Measurements from ENCODE around the gene MBTPS2. TPM values are rescaled to one million over a fixed set of nuclear protein-coding genes. Genes with fewer than 3 reads are reported as not detected.
"Not testable (repeated sequence)": the region's sequence is repeated elsewhere in the genome, so short reads cannot be mapped to it uniquely, and the experiment has no call there.

MBTPS2 gene
- total RNA-seq, 2 donors from 2014 or later = 10.6 to 16.5 TPM

DNA sequence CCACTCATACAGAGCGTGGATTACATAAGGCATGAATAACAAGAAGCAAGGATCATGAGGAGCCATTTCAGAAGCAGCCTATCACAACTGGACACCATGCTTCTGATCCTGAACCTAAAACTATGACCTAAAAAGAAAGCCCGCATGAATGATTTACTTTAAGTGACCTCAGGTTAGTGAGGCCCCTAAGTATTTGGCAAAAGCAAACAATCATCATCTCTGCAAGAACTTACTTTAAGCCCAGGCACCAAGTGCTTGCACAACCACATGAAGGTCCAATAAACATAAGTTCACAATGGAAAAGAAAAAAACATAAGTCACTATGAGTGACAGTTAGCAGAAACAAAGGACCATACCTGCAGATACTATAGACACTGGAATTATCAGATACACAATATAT lies 7.9 kb upstream of the MBTPS2 start:
- ATAC-seq (no peak), DNase-seq (ENCODE audit: low spot score) (no peak)
- no peaks in the 10 kb centered on the region for H3K36me3 Mint-ChIP-seq
- no peaks in the 10 kb centered on the region for H3K9me3 Mint-ChIP-seq
- no peak overlapping the region for H3K27ac Mint-ChIP-seq
- H3K4me1 Mint-ChIP-seq (ENCODE audit: low read depth in 2 of 2) = no peaks in the 10 kb centered on the region
- no peak overlapping the region for H3K4me3 Mint-ChIP-seq
- H3K27me3 Mint-ChIP-seq = peaks cover 8 to 26% of the 10 kb centered on the region in 2 donors

DNA sequence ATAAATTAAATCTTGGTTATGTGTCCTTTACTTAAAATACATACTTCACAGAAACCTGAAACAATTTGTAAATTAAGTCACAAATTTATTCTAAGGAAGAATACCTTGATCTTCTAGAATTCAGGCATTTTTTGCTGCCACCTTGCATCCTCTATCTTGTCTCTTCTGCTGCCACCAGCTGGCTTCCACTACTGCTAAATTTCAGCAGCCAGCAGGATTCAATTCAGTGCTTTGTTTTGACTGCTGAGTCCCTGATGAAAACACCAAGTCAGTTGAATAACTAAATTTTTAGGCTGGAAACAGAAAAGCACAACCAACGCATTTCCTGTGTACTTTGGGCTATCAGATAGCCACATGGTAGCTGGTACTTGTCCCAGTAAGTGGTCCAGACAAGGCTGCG lies 2.4 kb upstream of the MBTPS2 start:
- no peak for DNase-seq (ENCODE audit: low spot score)
- Mint-ChIP-seq H3K36me3 (no peaks in the 10 kb centered on the region), H3K4me3 (no peak overlapping the region), H3K27me3 (peaks cover 0 to 11% of the 10 kb centered on the region in 2 donors), H3K9me3 (no peaks in the 10 kb centered on the region), H3K4me1 (ENCODE audit: low read depth in 2 of 2) (peaks cover 4 to 10% of the 10 kb centered on the region in 2 donors), H3K27ac (no peak overlapping the region)
- no peak for ATAC-seq

DNA sequence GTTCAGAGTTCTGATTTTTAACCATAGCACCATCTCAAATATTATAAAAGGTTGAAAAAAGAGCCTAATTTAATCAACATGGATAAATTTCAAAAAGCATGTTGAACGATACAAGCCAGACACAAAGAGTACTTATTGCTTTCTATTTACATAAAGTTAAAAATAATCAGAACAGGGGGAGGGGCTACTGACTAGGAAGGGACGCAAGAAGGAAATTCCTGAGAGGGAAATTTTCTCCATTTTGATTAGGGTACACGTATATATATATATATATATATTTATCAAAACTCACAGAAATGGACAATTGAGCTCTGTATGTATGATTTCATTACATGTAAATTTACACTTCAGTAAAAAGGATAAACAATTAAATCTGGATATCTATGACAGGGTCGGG lies 482 bp upstream of the MBTPS2 start:
- peak overlapping the region; percentile 94 for H3K4me3 Mint-ChIP-seq
- ATAC-seq (no peak), DNase-seq (ENCODE audit: low spot score) (no peak)
- H3K9me3 Mint-ChIP-seq = no peaks in the 10 kb centered on the region
- H3K36me3 Mint-ChIP-seq = peaks cover 5% of the 10 kb centered on the region
- peak overlapping the region; percentile 76 to 82 for H3K27ac Mint-ChIP-seq
- H3K27me3 Mint-ChIP-seq = peaks cover 0 to 4% of the 10 kb centered on the region in 2 donors
- peaks cover 4 to 10% of the 10 kb centered on the region in 2 donors for H3K4me1 Mint-ChIP-seq (ENCODE audit: low read depth in 2 of 2)

DNA sequence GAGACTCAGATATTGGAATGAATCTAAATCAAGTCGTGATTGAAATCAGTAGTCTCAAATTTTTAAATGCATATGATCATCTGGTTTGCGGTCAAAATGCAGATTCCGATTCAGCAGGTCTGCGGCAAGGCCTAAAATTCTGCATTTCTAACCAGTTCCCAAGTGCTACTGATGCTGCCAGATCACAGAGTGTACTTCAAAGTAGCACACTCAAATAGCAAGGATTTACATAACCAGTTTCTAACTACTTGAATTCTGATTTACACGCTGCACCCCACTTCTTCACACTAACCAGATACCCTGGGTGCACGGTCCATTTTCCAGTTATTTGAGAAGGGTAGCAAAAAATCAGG lies 752 bp downstream of the MBTPS2 start:
- DNase-seq (ENCODE audit: low spot score) = no peak
- Mint-ChIP-seq H3K27me3 (peaks cover 0 to 4% of the 10 kb centered on the region in 2 donors), H3K9me3 (no peaks in the 10 kb centered on the region), H3K36me3 (peaks cover 8% of the 10 kb centered on the region), H3K4me1 (ENCODE audit: low read depth in 2 of 2) (peaks cover 4 to 10% of the 10 kb centered on the region in 2 donors), H3K4me3 (peak overlapping the region; percentile 94), H3K27ac (peak overlapping the region; percentile 76 to 82)
- ATAC-seq = peak in 1 of 2 donors; percentile 46

DNA sequence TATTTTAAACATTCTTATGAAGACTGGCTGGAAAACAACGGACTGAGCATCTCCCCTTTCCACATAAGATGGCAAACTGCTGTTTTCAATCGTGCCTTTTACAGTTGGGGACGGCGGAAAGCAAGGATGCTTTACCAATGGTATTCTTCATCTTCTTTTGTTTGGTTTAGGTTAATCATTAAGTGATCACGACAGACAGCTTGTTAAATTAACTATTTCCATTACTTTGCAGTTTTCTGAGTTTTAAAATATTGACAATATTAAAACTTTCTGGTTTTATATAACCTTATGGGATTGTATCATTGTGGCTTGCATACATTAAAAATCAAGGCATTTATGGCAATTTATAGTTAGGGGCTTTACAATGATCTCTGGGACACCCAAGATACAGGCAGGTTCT lies 3.8 kb downstream of the MBTPS2 start:
- Mint-ChIP-seq H3K27me3 (no peaks in the 10 kb centered on the region), H3K4me3 (no peak overlapping the region), H3K4me1 (ENCODE audit: low read depth in 2 of 2) (peaks cover 4 to 10% of the 10 kb centered on the region in 2 donors), H3K27ac (no peak overlapping the region), H3K36me3 (peaks cover 15% of the 10 kb centered on the region), H3K9me3 (no peaks in the 10 kb centered on the region)
- DNase-seq (ENCODE audit: low spot score) (no peak), ATAC-seq (no peak)

DNA sequence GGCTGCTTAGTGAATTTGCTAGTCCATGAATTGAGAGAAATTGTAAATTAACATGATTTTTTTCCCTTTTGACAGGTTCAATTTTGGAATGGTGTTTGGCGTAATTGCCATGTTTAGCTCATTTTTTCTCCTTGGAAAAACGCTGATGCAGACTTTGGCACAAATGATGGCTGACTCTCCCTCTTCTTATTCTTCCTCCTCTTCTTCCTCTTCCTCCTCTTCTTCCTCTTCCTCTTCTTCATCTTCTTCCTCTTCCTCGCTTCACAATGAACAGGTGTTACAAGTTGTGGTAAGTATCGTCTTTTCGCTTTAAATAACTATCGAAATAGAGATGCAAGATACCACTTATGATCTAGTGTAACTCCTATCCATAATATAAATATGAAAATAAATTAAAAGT lies 5.7 kb downstream of the MBTPS2 start:
- H3K27me3 Mint-ChIP-seq = no peaks in the 10 kb centered on the region
- H3K4me3 Mint-ChIP-seq = no peak overlapping the region
- DNase-seq (ENCODE audit: low spot score) = no peak
- H3K36me3 Mint-ChIP-seq = peaks cover 15% of the 10 kb centered on the region
- no peaks in the 10 kb centered on the region for H3K9me3 Mint-ChIP-seq
- no peak overlapping the region for H3K27ac Mint-ChIP-seq
- no peak for ATAC-seq
- H3K4me1 Mint-ChIP-seq (ENCODE audit: low read depth in 2 of 2) = peaks cover 3 to 4% of the 10 kb centered on the region in 2 donors

DNA sequence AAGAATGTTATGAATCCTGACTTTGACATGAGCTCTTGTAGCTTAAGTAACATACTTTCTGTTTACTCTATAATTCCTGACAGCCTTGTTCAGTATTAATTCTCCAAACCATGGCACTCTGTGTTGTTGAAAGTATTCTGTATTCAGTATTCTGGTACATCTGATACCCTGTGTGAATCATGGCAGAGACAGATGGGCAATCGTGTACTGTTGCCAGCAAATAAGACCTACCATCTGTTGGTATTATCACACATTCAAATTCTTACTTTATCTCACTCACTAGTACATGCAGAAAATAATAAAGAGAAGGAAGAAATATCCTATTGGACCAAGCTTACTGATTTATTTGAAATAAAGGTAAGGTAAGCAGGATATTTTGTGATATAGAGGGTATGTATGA lies 7.9 kb downstream of the MBTPS2 start:
- no peak for DNase-seq (ENCODE audit: low spot score)
- H3K4me3 Mint-ChIP-seq = no peak overlapping the region
- H3K4me1 Mint-ChIP-seq (ENCODE audit: low read depth in 2 of 2) = no peaks in the 10 kb centered on the region
- H3K27me3 Mint-ChIP-seq = no peaks in the 10 kb centered on the region
- H3K27ac Mint-ChIP-seq = no peak overlapping the region
- no peaks in the 10 kb centered on the region for H3K9me3 Mint-ChIP-seq
- no peak for ATAC-seq
- peaks cover 15% of the 10 kb centered on the region for H3K36me3 Mint-ChIP-seq

DNA sequence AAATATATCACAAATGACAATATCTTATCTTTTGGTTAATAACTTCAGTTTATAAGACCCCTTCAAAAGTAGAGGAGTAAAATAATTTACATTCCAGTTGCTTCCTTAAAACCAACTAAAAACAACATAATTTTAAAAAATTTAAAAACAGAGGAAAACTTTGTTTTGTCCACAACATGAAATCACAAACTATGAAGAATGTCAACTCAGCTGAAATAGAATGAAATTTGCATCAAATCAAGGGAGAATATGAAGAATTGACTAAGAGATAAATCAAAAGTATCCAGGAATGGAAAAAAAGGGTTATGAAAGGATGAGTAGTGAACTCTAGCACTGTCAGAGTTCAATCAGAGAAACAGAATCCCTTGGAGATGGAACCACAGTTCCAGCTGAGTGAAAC lies 14.2 kb downstream of the MBTPS2 start:
- Mint-ChIP-seq H3K4me1 (ENCODE audit: low read depth in 2 of 2) (peaks cover 0 to 3% of the 10 kb centered on the region in 2 donors), H3K9me3 (no peaks in the 10 kb centered on the region), H3K4me3 (no peak overlapping the region), H3K27ac (no peak overlapping the region), H3K36me3 (no peaks in the 10 kb centered on the region), H3K27me3 (no peaks in the 10 kb centered on the region)
- DNase-seq (ENCODE audit: low spot score) (no peak), ATAC-seq (no peak)

DNA sequence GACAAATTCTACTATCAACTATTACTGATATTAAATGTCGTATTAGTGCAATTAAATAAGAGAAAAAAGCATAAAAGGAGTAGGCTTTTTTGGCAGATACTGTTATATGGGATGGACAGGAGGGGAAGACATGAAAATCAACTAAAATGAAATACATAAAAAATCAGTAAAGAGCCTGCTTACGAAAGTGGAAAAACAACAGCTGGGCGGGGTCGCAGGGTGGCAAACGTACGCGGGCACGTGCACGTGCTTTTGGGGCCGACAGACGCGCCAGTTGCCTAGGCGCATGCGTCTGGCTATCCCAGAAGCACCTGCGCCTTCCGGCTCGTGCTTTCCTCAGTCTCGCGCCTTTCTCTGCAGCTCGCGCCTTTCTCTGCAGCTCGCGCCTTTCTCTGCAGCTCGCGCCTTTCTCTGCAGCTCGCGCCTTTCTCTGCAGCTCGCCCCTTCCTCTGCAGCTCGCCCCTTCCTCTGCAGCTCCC lies 16.6 kb downstream of the MBTPS2 start, which contains the start of gene YY2:
Gene YY2 (plus strand): TSS at position 51 of the 479 bp plus-strand sequence. CDS start 498 bp downstream, outside the sequence.
- no peaks in the 10 kb centered on the region for H3K9me3 Mint-ChIP-seq
- no peak within 1 kb of the TSS for H3K27ac Mint-ChIP-seq
- DNase-seq (ENCODE audit: low spot score) (no peak), ATAC-seq (no peak)
- no peak within 1 kb of the TSS for H3K4me3 Mint-ChIP-seq
- no peaks in the 10 kb centered on the region for H3K27me3 Mint-ChIP-seq
- peaks cover 0 to 3% of the 10 kb centered on the region in 2 donors for H3K4me1 Mint-ChIP-seq (ENCODE audit: low read depth in 2 of 2)
- H3K36me3 Mint-ChIP-seq = no peaks in the 10 kb centered on the region

DNA sequence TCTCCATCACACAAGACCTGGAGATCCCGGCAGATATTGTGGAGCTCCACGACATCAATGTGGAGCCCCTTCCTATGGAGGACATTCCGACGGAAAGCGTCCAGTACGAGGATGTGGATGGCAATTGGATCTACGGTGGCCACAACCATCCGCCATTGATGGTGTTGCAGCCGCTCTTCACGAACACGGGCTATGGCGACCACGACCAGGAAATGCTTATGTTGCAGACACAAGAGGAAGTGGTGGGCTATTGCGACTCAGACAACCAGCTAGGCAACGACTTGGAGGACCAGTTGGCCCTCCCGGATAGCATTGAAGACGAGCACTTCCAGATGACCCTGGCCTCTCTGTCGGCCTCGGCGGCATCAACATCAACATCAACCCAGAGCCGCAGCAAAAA lies 17.1 kb downstream of the MBTPS2 start:
- H3K36me3 Mint-ChIP-seq = no peaks in the 10 kb centered on the region
- DNase-seq (ENCODE audit: low spot score) = no peak
- H3K27me3 Mint-ChIP-seq = no peaks in the 10 kb centered on the region
- no peak for ATAC-seq
- no peak overlapping the region for H3K27ac Mint-ChIP-seq
- peaks cover 0 to 3% of the 10 kb centered on the region in 2 donors for H3K4me1 Mint-ChIP-seq (ENCODE audit: low read depth in 2 of 2)
- no peak overlapping the region for H3K4me3 Mint-ChIP-seq
- H3K9me3 Mint-ChIP-seq = no peaks in the 10 kb centered on the region

DNA sequence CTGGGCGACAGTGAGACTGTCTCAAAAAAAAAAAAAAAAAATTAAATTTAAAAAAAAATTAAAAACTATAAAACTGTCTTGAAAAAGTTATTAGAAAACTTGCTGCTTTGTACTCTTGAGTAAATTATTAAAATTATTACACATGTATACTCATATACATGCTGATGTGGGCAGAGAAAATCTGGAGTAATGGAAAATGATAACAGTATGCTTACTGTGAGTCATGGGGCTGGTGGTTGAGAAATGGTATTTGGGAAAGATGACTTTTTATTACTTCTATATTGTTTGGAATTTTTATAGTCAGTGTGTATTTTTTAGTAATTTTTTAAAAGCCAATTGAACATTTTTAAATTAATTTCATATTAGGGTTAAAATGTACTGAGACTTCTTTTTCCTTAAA lies 23.8 kb downstream of the MBTPS2 start:
- DNase-seq (ENCODE audit: low spot score) (no peak), ATAC-seq (no peak)
- Mint-ChIP-seq H3K36me3 (no peaks in the 10 kb centered on the region), H3K27me3 (peaks cover 0 to 3% of the 10 kb centered on the region in 2 donors), H3K4me1 (ENCODE audit: low read depth in 2 of 2) (peaks cover 0 to 4% of the 10 kb centered on the region in 2 donors), H3K9me3 (no peaks in the 10 kb centered on the region), H3K27ac (no peak overlapping the region), H3K4me3 (no peak overlapping the region)

DNA sequence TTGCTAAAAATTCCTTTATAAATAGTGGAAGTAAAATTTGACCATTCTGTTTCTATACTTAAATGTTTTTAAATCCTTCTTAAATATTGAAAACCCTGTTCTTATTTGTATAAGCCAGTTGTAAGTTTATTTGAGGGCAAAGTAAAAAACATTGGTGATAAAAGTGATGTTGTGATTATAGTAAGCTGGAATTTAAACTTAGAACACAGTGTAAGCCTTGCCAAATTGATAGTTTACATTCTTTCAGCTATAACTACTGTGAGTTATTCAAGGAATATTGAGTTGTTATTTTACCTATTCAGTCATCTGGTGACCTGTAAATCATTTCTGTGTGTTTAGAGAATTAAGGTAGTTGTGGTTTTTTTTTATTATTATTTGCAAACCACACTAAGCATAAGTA lies 26.0 kb downstream of the MBTPS2 start:
- no peaks in the 10 kb centered on the region for H3K36me3 Mint-ChIP-seq
- DNase-seq (ENCODE audit: low spot score) (no peak), ATAC-seq (no peak)
- no peak overlapping the region for H3K27ac Mint-ChIP-seq
- H3K9me3 Mint-ChIP-seq = no peaks in the 10 kb centered on the region
- H3K4me3 Mint-ChIP-seq = no peak overlapping the region
- peaks cover 0 to 3% of the 10 kb centered on the region in 2 donors for H3K27me3 Mint-ChIP-seq
- H3K4me1 Mint-ChIP-seq (ENCODE audit: low read depth in 2 of 2) = peaks cover 0 to 4% of the 10 kb centered on the region in 2 donors

DNA sequence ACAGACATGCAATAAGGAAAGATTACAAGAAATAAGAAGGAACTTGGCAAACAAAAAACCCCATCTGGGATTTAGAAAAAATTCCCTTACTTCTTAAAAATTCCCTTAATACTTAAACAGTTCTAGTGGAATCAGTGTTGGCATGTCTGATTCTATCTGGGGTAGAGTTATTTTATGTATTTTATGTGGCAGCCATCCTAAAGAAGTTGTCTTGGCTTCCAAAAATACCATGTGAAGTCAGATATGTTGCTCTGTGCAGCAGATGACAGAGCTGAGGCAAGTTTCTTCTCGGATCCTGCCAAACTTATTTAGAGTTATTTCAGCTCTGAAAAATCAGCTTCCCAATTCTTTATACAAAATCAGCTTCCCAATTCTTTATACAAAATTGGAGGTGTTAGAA lies 31.1 kb downstream of the MBTPS2 start:
- Mint-ChIP-seq H3K27me3 (peaks cover 0 to 3% of the 10 kb centered on the region in 2 donors), H3K36me3 (no peaks in the 10 kb centered on the region), H3K27ac (no peak overlapping the region), H3K9me3 (no peaks in the 10 kb centered on the region), H3K4me3 (no peak overlapping the region), H3K4me1 (ENCODE audit: low read depth in 2 of 2) (no peaks in the 10 kb centered on the region)
- DNase-seq (ENCODE audit: low spot score) = no peak
- no peak for ATAC-seq

DNA sequence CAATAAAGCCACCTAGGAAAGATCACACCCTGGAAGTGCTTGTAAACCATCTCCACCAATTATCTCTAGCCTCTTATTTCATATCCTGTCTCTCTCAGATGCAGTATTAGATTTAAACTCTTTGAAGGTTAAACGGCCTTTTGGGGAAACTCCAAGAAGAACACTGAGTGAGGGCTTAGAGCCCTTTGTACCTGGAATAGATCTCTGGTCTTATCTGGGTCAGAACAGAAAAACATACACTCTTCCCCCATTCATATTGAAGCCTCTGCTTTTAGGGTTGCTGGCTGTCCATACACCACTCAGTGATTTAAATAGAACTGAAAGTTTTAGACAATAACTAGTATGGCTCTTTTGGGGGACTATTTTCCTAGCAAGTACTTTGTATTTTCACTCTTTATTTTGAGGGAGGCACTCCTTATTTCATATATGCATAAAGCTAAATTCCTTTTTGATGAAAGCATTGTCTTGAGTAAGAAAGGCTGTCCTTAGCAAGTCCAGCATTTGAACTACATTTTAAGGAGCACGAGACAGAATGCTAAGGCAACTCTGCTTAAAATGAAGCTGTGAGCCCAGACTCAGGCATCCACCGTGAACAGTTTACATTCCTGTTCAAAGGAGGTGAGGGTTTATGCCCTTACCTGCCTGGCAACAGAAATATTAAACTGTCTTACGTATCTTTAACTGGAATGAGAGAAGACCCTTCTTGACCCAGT lies 33.8 kb downstream of the MBTPS2 start:
- H3K4me3 Mint-ChIP-seq = no peak overlapping the region
- H3K9me3 Mint-ChIP-seq = no peaks in the 10 kb centered on the region
- no peaks in the 10 kb centered on the region for H3K4me1 Mint-ChIP-seq (ENCODE audit: low read depth in 2 of 2)
- DNase-seq (ENCODE audit: low spot score) (no peak), ATAC-seq (no peak)
- no peaks in the 10 kb centered on the region for H3K27me3 Mint-ChIP-seq
- no peak overlapping the region for H3K27ac Mint-ChIP-seq
- H3K36me3 Mint-ChIP-seq = no peaks in the 10 kb centered on the region

DNA sequence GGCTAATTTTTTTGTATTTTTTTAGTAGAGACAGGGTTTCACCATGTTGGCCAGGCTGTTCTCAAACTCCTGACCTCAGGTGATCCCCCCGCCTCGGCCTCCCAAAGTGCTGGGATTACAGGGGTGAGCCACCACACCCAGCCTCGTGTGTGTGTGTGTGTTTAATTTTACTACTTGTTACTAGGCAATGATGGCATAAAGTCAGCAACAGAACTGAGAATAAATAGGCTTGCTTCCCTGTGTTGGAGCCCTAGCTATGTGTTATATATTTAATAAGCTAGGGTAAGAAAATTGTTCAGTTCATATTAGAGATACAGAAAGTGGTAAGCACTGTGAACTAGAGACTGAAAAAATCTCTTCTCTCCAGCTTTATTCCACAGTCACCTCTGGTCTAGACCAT lies 34.8 kb downstream of the MBTPS2 start:
- not testable (repeated sequence) for H3K4me1 Mint-ChIP-seq (ENCODE audit: low read depth in 2 of 2); H3K9me3 Mint-ChIP-seq; H3K27ac Mint-ChIP-seq; H3K4me3 Mint-ChIP-seq; H3K27me3 Mint-ChIP-seq; ATAC-seq; H3K36me3 Mint-ChIP-seq; DNase-seq (ENCODE audit: low spot score)
